NCI-H2081 treated with DMSO at 0.1 percent for 48 hours (cell line): ENCODE measurements around the gene ZNF460.
"Not testable (repeated sequence)": the region's sequence is repeated elsewhere in the genome, so short reads cannot be mapped to it uniquely, and the experiment has no call there.

Source experiments
- DNase-seq: peaks from one replicate; lab custom pipeline; 2025; lab: John Stamatoyannopoulos, UW

The ZNF460 gene

GRCh38 chr19:57280165-57280961 lies at the start of gene ZNF460:
Gene ZNF460, plus strand, starts transcription at chr19:57280485. Its CDS starts 322 bp downstream, at chr19:57280807.
- peak; percentile 85 for DNase-seq

GRCh38 chr19:57231686-57232085 lies 48.6 kb upstream of the ZNF460 start:
- DNase-seq: no peak

- no peak for DNase-seq
Measured at GRCh38 chr19:57233207-57233606, 47.1 kb upstream of the ZNF460 start.

- DNase-seq: no peak
Measured at GRCh38 chr19:57239982-57240310, 40.3 kb upstream of the ZNF460 start.

- peak; percentile 21 for DNase-seq
Measured at GRCh38 chr19:57240311-57241090, 39.8 kb upstream of the ZNF460 start, which contains the start of gene ZNF805. Gene ZNF805, plus strand, starts transcription at chr19:57240632. Its CDS starts 260 bp downstream, at chr19:57240892.

- no peak for DNase-seq
Measured at GRCh38 chr19:57241176-57241575, 39.1 kb upstream of the ZNF460 start.

GRCh38 chr19:57242821-57243220 lies 37.5 kb upstream of the ZNF460 start:
- no peak for DNase-seq

- no peak for DNase-seq
Measured at GRCh38 chr19:57244513-57244912, 35.8 kb upstream of the ZNF460 start.

- no peak for DNase-seq
Measured at GRCh38 chr19:57245066-57245465, 35.2 kb upstream of the ZNF460 start.

GRCh38 chr19:57245959-57246358 lies 34.3 kb upstream of the ZNF460 start:
- DNase-seq: no peak

GRCh38 chr19:57248646-57249045 lies 31.6 kb upstream of the ZNF460 start:
- DNase-seq: no peak

- DNase-seq: no peak
Measured at GRCh38 chr19:57249329-57249728, 31.0 kb upstream of the ZNF460 start.

GRCh38 chr19:57253767-57254166 lies 26.5 kb upstream of the ZNF460 start:
- DNase-seq: not testable (repeated sequence)

- DNase-seq: no peak
Measured at GRCh38 chr19:57262044-57262443, 18.2 kb upstream of the ZNF460 start.

GRCh38 chr19:57263244-57263741 lies 17.0 kb upstream of the ZNF460 start:
- DNase-seq: no peak

- no peak for DNase-seq
Measured at GRCh38 chr19:57267291-57267690, 13.0 kb upstream of the ZNF460 start.

GRCh38 chr19:57269515-57270250 lies 10.6 kb upstream of the ZNF460 start:
- no peak for DNase-seq

- DNase-seq: no peak
Measured at GRCh38 chr19:57271280-57271679, 9.0 kb upstream of the ZNF460 start.

GRCh38 chr19:57273014-57273413 lies 7.3 kb upstream of the ZNF460 start:
- DNase-seq: no peak

- DNase-seq: no peak
Measured at GRCh38 chr19:57276430-57276829, 3.9 kb upstream of the ZNF460 start.

- DNase-seq: not testable (repeated sequence)
Measured at GRCh38 chr19:57278481-57278880, 1.8 kb upstream of the ZNF460 start.

GRCh38 chr19:57279418-57280164 lies 694 bp upstream of the ZNF460 start:
- DNase-seq: peak; percentile 72
